RWPE2 (cell line): ENCODE measurements around the gene CHADL.
A peak's percentile ranks its signal among the peaks of the same experiment; 100 is the strongest.

Source experiments
- ATAC-seq: fragments of 200-7000 bp; cut with Tn5 transposase; 3 replicates; pipeline ENCODE4 v1.9.1; 2021; ENCODE audit warnings: low read depth
- DNase-seq: peaks from one replicate; pipeline ENCODE4 v3.0.0-alpha.2; 2020; ENCODE audit warnings: low spot score
- H3K27ac ChIP-seq: fragments of 450-650 bp; 2 replicates; pipeline ENCODE4 v1.5.1; 2017; ENCODE audit warnings: mild to moderate bottlenecking; ENCODE audit not compliant: poor library complexity, severe bottlenecking
- H3K27me3 ChIP-seq: fragments of 250-450 bp; sonication (Bioruptor Pico); 2 replicates; pipeline ENCODE4 v1.5.1; 2021; ENCODE audit warnings: mild to moderate bottlenecking, moderate library complexity; ENCODE audit not compliant: insufficient read depth, poor library complexity, severe bottlenecking
- H3K36me3 ChIP-seq: fragments of 250-450 bp; sonication (Bioruptor Pico); 2 replicates; pipeline ENCODE4 v1.5.1; 2020; ENCODE audit warnings: low read depth, mild to moderate bottlenecking, moderate library complexity
- H3K4me1 ChIP-seq: fragments of 250-450 bp; sonication (Bioruptor Pico); 2 replicates; pipeline ENCODE4 v1.5.1; 2021; ENCODE audit warnings: mild to moderate bottlenecking, moderate library complexity; ENCODE audit not compliant: insufficient read depth, poor library complexity, severe bottlenecking
- H3K4me3 ChIP-seq: fragments of 250-450 bp; sonication (Bioruptor Pico); 2 replicates; pipeline ENCODE4 v1.5.1; 2021; ENCODE audit warnings: mild to moderate bottlenecking, moderate library complexity; ENCODE audit not compliant: severe bottlenecking
- H3K9me3 ChIP-seq: fragments of 250-450 bp; sonication (Bioruptor Pico); 2 replicates; pipeline ENCODE4 v1.5.1; 2021; ENCODE audit warnings: mild to moderate bottlenecking, moderate library complexity; ENCODE audit not compliant: severe bottlenecking
- CTCF ChIP-seq: fragments of 450-650 bp; IDR thresholded peaks from one replicate; pipeline ENCODE4 v1.5.1; 2017; ENCODE audit warnings: mild to moderate bottlenecking, moderate library complexity; ENCODE audit not compliant: poor library complexity, severe bottlenecking

Gene CHADL

GRCh38 chr22:41243361-41243760 lies 2.6 kb upstream of the CHADL start:
- H3K9me3 ChIP-seq, result no peaks in the 10 kb centered on the region
- H3K27me3 ChIP-seq, result no peaks in the 10 kb centered on the region
- no peak for TF ChIP-seq CTCF
- H3K4me3 ChIP-seq, result no peak overlapping the region
- peaks cover 20% of the 10 kb centered on the region for H3K36me3 ChIP-seq
- no peak for DNase-seq
- H3K4me1 ChIP-seq, result no peaks in the 10 kb centered on the region
- H3K27ac ChIP-seq, result peak overlapping the region; percentile 20
- ATAC-seq, result peak; percentile 23

- TF ChIP-seq CTCF, result no peak
- no peaks in the 10 kb centered on the region for H3K27me3 ChIP-seq
- no peak overlapping the region for H3K4me3 ChIP-seq
- DNase-seq, result no peak
- no peak for ATAC-seq
- H3K9me3 ChIP-seq, result no peaks in the 10 kb centered on the region
- peaks cover 12% of the 10 kb centered on the region for H3K36me3 ChIP-seq
- H3K27ac ChIP-seq, result peak overlapping the region; percentile 20
- H3K4me1 ChIP-seq, result no peaks in the 10 kb centered on the region
These were observed 1.8 kb upstream of the CHADL start for GRCh38 chr22:41242396-41243117.

GRCh38 chr22:41241133-41241676 lies 474 bp upstream of the CHADL start:
- Histone ChIP-seq H3K9me3 (no peaks in the 10 kb centered on the region), H3K36me3 (peaks cover under 1% of the 10 kb centered on the region; the same call in 1 of the 2 replicates), H3K4me3 (no peak overlapping the region), H3K4me1 (no peaks in the 10 kb centered on the region), H3K27ac (no peak overlapping the region), H3K27me3 (no peaks in the 10 kb centered on the region)
- no peak for ATAC-seq
- TF ChIP-seq CTCF, result no peak
- DNase-seq, result no peak

GRCh38 chr22:41239443-41240128 lies 1.1 kb downstream of the CHADL start:
- TF ChIP-seq CTCF, result no peak
- no peaks in the 10 kb centered on the region for H3K4me1 ChIP-seq
- ATAC-seq, result no peak

More at GRCh38 chr22:41239443-41240128, 1.1 kb downstream of the CHADL start:
- Histone ChIP-seq H3K27me3 (no peaks in the 10 kb centered on the region), H3K9me3 (no peaks in the 10 kb centered on the region), H3K36me3 (no peaks in the 10 kb centered on the region), H3K27ac (no peak overlapping the region), H3K4me3 (no peak overlapping the region)
- no peak for DNase-seq
